Activated CD4-positive, alpha-beta T cell treated with anti-CD3 and anti-CD28 coated beads, Interleukin-2, amount 10 ng/mL, durations not matched to agents 24 days and 14 days (primary cell): Measurements from ENCODE around the gene HUNK. TPM values are rescaled to one million over a fixed set of nuclear protein-coding genes. Genes with fewer than 3 reads are reported as not detected.

Source experiments
- DNase-seq: peaks from one replicate; pipeline ENCODE4 v3.0.0; 2022
- H3K27ac Mint-ChIP-seq: one replicate; pipeline ENCODE4 v1.8.0; 2022; ENCODE audit warnings: mild to moderate bottlenecking, mixed read lengths
- H3K27me3 Mint-ChIP-seq: one replicate; pipeline ENCODE4 v1.8.0; 2022; ENCODE audit warnings: mixed read lengths
- H3K36me3 Mint-ChIP-seq: one replicate; pipeline ENCODE4 v1.8.0; 2022; ENCODE audit warnings: low read depth, mild to moderate bottlenecking, mixed read lengths
- H3K4me1 Mint-ChIP-seq: one replicate; pipeline ENCODE4 v1.8.0; 2021; ENCODE audit warnings: mixed read lengths
- H3K4me3 Mint-ChIP-seq: one replicate; pipeline ENCODE4 v1.8.0; 2022; ENCODE audit warnings: mild to moderate bottlenecking, moderate library complexity, mixed read lengths
- H3K9me3 Mint-ChIP-seq: one replicate; pipeline ENCODE4 v1.8.0; 2021; ENCODE audit warnings: mixed read lengths
- intact Hi-C: fragments of 100-400 bp; cut with micrococcal nuclease; formaldehyde crosslinking; loops from one replicate; pipeline ENCODE4 v1.15.1; 2023
- total RNA-seq: library from RNA; stranded (reverse); gene quantifications from 2 replicates; pipeline ENCODE4 v1.2.3, GENCODE V29; 2022

The HUNK gene
- total RNA-seq, 1 donor from 2014 or later = 0.37 TPM

DNA sequence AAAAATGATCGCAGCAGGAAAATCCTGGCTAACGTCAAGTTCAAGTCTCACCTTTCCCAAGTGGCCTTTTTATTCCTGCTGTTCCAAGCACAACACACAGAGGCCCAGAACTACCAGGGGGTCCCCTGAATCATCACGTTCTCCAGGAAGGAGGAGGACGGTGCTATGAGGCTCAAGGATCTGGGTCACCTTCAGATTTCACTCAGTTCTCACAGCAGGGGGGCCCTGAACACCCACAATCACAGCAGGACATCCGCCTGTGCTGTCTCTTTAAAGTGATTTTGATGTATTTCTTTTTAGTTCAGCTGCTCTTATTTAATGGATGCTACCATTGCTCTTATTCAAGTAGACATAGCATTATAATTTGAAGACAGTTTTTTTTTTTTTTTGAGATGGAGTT, 173.4 kb downstream of the HUNK start:
- Mint-ChIP-seq H3K4me3 (no peak overlapping the region), H3K9me3 (peaks cover 10% of the 10 kb centered on the region), H3K27me3 (no peaks in the 10 kb centered on the region), H3K27ac (no peak overlapping the region), H3K36me3 (no peaks in the 10 kb centered on the region), H3K4me1 (no peaks in the 10 kb centered on the region)
- no peak for DNase-seq
- intact Hi-C loops = no loop called here

- Mint-ChIP-seq H3K4me1 (no peaks in the 10 kb centered on the region), H3K27me3 (no peaks in the 10 kb centered on the region), H3K4me3 (no peak overlapping the region), H3K9me3 (peaks cover 4% of the 10 kb centered on the region), H3K36me3 (no peaks in the 10 kb centered on the region), H3K27ac (no peak overlapping the region)
- intact Hi-C loops = no loop called here
- DNase-seq = no peak
These were observed 175.5 kb downstream of the HUNK start for GRCh38 chr21:32048353-32048752.

Other genes with a start within 250 kb of the HUNK start
- 336 and 342 TPM in 2 replicates for gene SOD1, start 213.3 kb upstream of the HUNK start, total RNA-seq
- 65.4 and 65.7 TPM in 2 replicates for gene SCAF4, start 140.9 kb upstream of the HUNK start, total RNA-seq